ENCODE data around the gene SAMD11. TPM values are rescaled to one million over a fixed set of nuclear protein-coding genes. Genes with fewer than 3 reads are reported as not detected.

The SAMD11 gene
- total and polyA plus RNA-seq, 2 of the 8 experiments (the other 6 are each of a cell fraction or from before 2014, with no cell fraction given), result 0.18 to 0.30 TPM

DNA sequence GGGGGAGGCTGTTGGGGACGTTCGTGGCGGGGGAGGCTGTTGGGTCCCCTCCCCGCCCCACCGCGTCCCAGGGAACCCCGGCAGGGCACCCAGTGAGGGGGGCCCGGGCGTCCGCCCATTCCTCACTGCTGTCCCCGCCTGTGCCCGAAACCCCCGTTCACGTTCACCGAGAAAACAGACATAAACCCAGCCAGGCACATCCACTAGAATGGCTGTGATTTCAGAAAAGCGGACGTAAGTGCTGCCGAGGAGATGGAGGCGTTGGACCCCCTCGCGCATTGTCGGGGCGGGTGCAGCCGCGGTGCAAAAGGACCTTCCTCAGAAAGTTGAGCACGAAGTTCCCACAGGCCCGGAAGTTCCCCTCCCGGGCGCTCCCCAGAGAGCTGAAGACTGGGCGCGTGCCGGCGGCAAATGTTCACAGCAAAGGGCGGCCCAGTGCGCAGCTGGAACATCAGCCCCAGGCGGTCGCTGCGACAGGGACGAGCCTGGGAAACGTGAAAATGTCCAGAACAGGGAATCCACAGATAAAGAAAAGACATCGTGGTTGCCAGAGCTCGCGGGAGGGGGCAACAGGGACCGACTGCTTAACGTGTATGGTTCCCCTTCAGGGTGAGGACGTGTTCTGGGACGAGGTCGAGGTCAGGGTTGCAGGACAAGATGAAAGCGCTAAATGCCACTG lies 18.5 kb upstream of the SAMD11 start:
- H2BK120ac ChIP-seq (replicated peaks; ENCODE audit: low read depth, low read length), result no peak overlapping the region
- no peak overlapping the region for H3K4ac ChIP-seq (replicated peaks; ENCODE audit: insufficient read length, low read depth, low read length)
- H3K23ac ChIP-seq (ENCODE audit: insufficient read length), result no peak overlapping the region
- H3K4me1 ChIP-seq (replicated peaks in 1 of 4; ENCODE audit: control insufficient read depth in 3 of 4, insufficient read depth in 4 of 4, low read length in 3 of 4), result peaks cover 0 to 5% (median 2%) of the 10 kb centered on the region in 4 experiments; a peak in 4 of 7 replicates
- H3K4me2 ChIP-seq (ENCODE audit: insufficient read depth in 1 of 2, low read depth in 2 of 2, low read length in 2 of 2), result peak overlapping the region; percentile 59 to 99; a peak in 3 of 4 replicates
- no peak for FAIRE-seq
- peak overlapping the region; percentile 82; the same call in 1 of the 2 replicates for H2AFZ ChIP-seq (ENCODE audit: low read length)
- H4K20me1 ChIP-seq (replicated peaks in 1 of 2; ENCODE audit: control insufficient read depth in 1 of 2, insufficient read depth in 2 of 2, low read length in 2 of 2), result peaks cover 2 to 3% of the 10 kb centered on the region in 2 experiments
- H3K79me2 ChIP-seq (ENCODE audit: control insufficient read depth in 1 of 2, insufficient read depth in 2 of 2, low read length in 2 of 2), result no peaks in the 10 kb centered on the region
- H4K5ac ChIP-seq (ENCODE audit: insufficient read length, low read depth, low read length), result no peak overlapping the region
- H3K79me1 ChIP-seq (ENCODE audit: low read depth, low read length), result no peaks in the 10 kb centered on the region
- no peaks in the 10 kb centered on the region for H3K36me3 ChIP-seq (ENCODE audit: control insufficient read depth in 2 of 4, insufficient read depth in 4 of 4, low read length in 3 of 4)
- H2BK15ac ChIP-seq (ENCODE audit: low read length), result 0 out of 2 replicates have a peak overlapping the region, but pooled peaks have one; percentile 46
- H2BK12ac ChIP-seq (ENCODE audit: low read depth, low read length), result no peak overlapping the region
- H3K56ac ChIP-seq (replicated peaks; ENCODE audit: insufficient read length, low read depth, low read length), result no peak overlapping the region
- peak overlapping the region; percentile 76 for H4K91ac ChIP-seq (replicated peaks; ENCODE audit: insufficient read length, low read length)
- 11% methylated on average over 47 of the region's 49 CpGs; no CpG with 5 or more reads in 1 of the 2 experiments for WGBS, 2 experiments (ENCODE audit: extremely low coverage in 1 of 2, insufficient coverage in 1 of 2, insufficient read length in 1 of 2, insufficient replicate concordance in 2 of 2, low coverage in 1 of 2, low lambda C conversion rate in 2 of 2, missing lambda C conversion rate in 1 of 2)
- no peak overlapping the region for H2BK20ac ChIP-seq (ENCODE audit: low read length)
- ChIA-PET CTCF (ENCODE audit: partially characterized antibody) (interaction anchor here (0.6 to 4.1 kb wide), 24 partner anchors 9 to 176 kb away, joined by 3 to 20 read pairs (median 4); partner anchors contain the start of genes NOC2L and SAMD11), POLR2A (ENCODE audit: partially characterized antibody) (interaction anchor here (0.7 to 3.4 kb wide), 10 partner anchors 10 to 128 kb away, joined by 3 to 9 read pairs (median 3); no protein-coding TSS in a partner anchor)
- peak overlapping the region; percentile 65; the same call in 1 of the 2 replicates for H3K18ac ChIP-seq (ENCODE audit: extremely low read depth, low read length)
- peak overlapping the region; percentile 72; the same call in 1 of the 2 replicates for H4K8ac ChIP-seq (ENCODE audit: extremely low read depth, insufficient read depth, low read length)
- H3K23me2 ChIP-seq (ENCODE audit: low read depth, low read length), result peaks cover 2% of the 10 kb centered on the region; the same call in 1 of the 2 replicates
- peak overlapping the region; percentile 28 to 64 (median 54) for H3K4me3 ChIP-seq (ENCODE audit: extremely low read depth in 1 of 4, insufficient read depth in 2 of 4, low read depth in 3 of 4, low read length in 4 of 4)
- no peaks in the 10 kb centered on the region for H3K9me3 ChIP-seq (ENCODE audit: insufficient read depth in 2 of 2, low read depth in 1 of 2, low read length in 1 of 2)
- H2AK5ac ChIP-seq (ENCODE audit: low read depth, low read length), result no peak overlapping the region
- H3K27me3 ChIP-seq (replicated peaks in 1 of 4; ENCODE audit: control insufficient read depth in 3 of 4, extremely low read depth in 1 of 4, insufficient read depth in 3 of 4, low read length in 3 of 4), result peaks cover 24 to 44% (median 36%) of the 10 kb centered on the region in 4 experiments
- peak in 1 of 2 experiments; percentile 65 for DNase-seq (ENCODE audit: low read depth in 1 of 2, low spot score in 2 of 2)
- no peak overlapping the region for H3K14ac ChIP-seq (ENCODE audit: insufficient read length)
- H3K27ac ChIP-seq (ENCODE audit: low read depth, low read length), result no peak overlapping the region
- H2BK5ac ChIP-seq (ENCODE audit: low read depth, low read length), result no peak overlapping the region; the same call in 1 of the 2 replicates
- H3K9ac ChIP-seq (replicated peaks in 1 of 4; ENCODE audit: extremely low read depth in 1 of 4, low read depth in 3 of 4, low read length in 3 of 4), result peak overlapping the region in 3 of 4 experiments; percentile 29 to 42 (median 36); a peak in 2 of 7 replicates
- no peak for TF ChIP-seq SIX5 (IDR thresholded peaks at IDR 0.05; ENCODE audit: low read depth, low read length)
